ENCODE measurements around the gene HMX2. TPM values are rescaled to one million over a fixed set of nuclear protein-coding genes. Genes with fewer than 3 reads are reported as not detected.
"Not testable (repeated sequence)": the region's sequence is repeated elsewhere in the genome, so short reads cannot be mapped to it uniquely, and the experiment has no call there.

The HMX2 gene
- total and polyA plus RNA-seq, 7 donors, result 0.27 to 0.55 (median 0.36) TPM; not detected in 3

GRCh38 chr10:123165445-123166072 is 17.6 kb downstream of the HMX2 start:
- 81 to 85% methylated on average over 4 of the region's 4 CpGs for WGBS, 2 donors
- TF ChIP-seq POLR2AphosphoS5 (IDR thresholded peaks at IDR 0.05) (no peak), CTCF (IDR thresholded peaks at IDR 0.05) (no peak), POLR2A (IDR thresholded peaks at IDR 0.05) (no peak), EP300 (IDR thresholded peaks at IDR 0.05) (no peak)
- Histone ChIP-seq H3K36me3 (peaks cover 12 to 77% (median 26%) of the 10 kb centered on the region in 4 donors), H3K27me3 (no peaks in the 10 kb centered on the region), H3K27ac (no peak overlapping the region), H3K9me3 (no peaks in the 10 kb centered on the region), H3K4me1 (no peaks in the 10 kb centered on the region), H3K4me3 (no peak overlapping the region)
- intact Hi-C loops (cut with DNase I), result no loop called here
- DNase-seq, result no peak

GRCh38 chr10:123166618-123167017 is 18.7 kb downstream of the HMX2 start:
- peaks cover 12 to 66% (median 22%) of the 10 kb centered on the region in 4 donors for H3K36me3 ChIP-seq
- intact Hi-C loops (cut with DNase I), result no loop called here
- no peak for TF ChIP-seq EP300 (IDR thresholded peaks at IDR 0.05)
- TF ChIP-seq CTCF (IDR thresholded peaks at IDR 0.05), result no peak
- no peak for TF ChIP-seq POLR2AphosphoS5 (IDR thresholded peaks at IDR 0.05)
- no peak for TF ChIP-seq POLR2A (IDR thresholded peaks at IDR 0.05)
- 98 to 99% methylated on average over 2 of the region's 2 CpGs for WGBS, 2 donors
- DNase-seq, result no peak
- no peaks in the 10 kb centered on the region for H3K4me1 ChIP-seq
- no peak overlapping the region for H3K4me3 ChIP-seq
- no peak overlapping the region for H3K27ac ChIP-seq
- no peaks in the 10 kb centered on the region for H3K27me3 ChIP-seq
- H3K9me3 ChIP-seq, result no peaks in the 10 kb centered on the region

GRCh38 chr10:123170961-123171360 is 23.0 kb downstream of the HMX2 start:
- peaks cover 0 to 29% (median 4%) of the 10 kb centered on the region in 4 donors for H3K36me3 ChIP-seq
- no peaks in the 10 kb centered on the region for H3K4me1 ChIP-seq
- TF ChIP-seq EP300 (IDR thresholded peaks at IDR 0.05) (no peak), POLR2AphosphoS5 (IDR thresholded peaks at IDR 0.05) (no peak), POLR2A (IDR thresholded peaks at IDR 0.05) (no peak), CTCF (IDR thresholded peaks at IDR 0.05) (no peak)
- DNase-seq, result no peak
- intact Hi-C loops (cut with DNase I), result no loop called here
- no peaks in the 10 kb centered on the region for H3K9me3 ChIP-seq
- H3K4me3 ChIP-seq, result no peak overlapping the region
- no peak overlapping the region for H3K27ac ChIP-seq
- H3K27me3 ChIP-seq, result no peaks in the 10 kb centered on the region
- WGBS, 2 donors, result 97 to 98% methylated on average over 4 of the region's 4 CpGs

DNA sequence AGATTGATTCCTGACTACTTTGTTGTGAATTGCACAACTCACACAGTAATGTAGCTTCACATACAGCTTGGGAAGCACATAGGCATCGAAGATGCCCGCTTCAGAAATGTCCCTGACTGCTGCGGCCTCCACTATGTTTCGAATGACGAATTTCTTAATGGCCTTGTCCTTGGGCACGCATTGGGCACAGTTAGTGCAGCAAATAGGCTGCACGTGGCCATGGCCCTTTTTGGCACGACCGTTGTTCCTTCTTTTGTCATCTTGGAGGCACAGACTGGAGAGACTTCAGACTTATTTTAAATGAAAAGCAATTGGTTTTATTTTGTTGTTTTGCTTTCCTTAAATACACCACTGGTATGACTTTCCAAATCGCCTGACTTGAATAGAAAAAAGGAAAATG is 23.7 kb downstream of the HMX2 start:
- H3K27ac ChIP-seq; intact Hi-C loops (cut with DNase I); H3K4me1 ChIP-seq; H3K4me3 ChIP-seq; H3K9me3 ChIP-seq; H3K27me3 ChIP-seq; DNase-seq: not testable (repeated sequence)
- WGBS, 2 donors, result 97% methylated on average over 10 of the region's 10 CpGs
- peaks cover 0 to 24% (median 4%) of the 10 kb centered on the region in 4 donors for H3K36me3 ChIP-seq

- WGBS, 2 donors, result 88 to 89% methylated on average over 9 of the region's 9 CpGs
- H3K4me1 ChIP-seq, result no peaks in the 10 kb centered on the region
Observed at GRCh38 chr10:123175389-123176387, 27.8 kb downstream of the HMX2 start.

DNA sequence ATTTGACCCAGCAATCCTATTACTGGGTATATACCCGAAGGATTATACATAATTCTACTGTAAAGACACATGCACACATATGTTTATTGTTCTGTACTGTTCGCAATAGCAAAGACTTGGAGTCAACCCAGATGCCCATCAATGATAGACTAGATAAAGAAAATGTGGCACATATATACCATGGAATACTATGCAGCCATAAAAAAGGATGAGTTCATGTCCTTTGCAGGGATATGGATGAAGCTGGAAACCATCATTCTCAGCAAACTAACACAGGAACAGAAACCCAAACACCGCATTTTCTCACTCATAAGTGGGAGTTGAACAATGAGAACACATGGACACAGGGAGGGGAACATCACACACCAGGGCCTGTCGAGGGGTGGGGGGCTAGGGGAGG is 30.5 kb downstream of the HMX2 start:
- H3K9me3 ChIP-seq; H3K36me3 ChIP-seq; DNase-seq; H3K4me1 ChIP-seq; intact Hi-C loops (cut with DNase I); H3K27ac ChIP-seq; H3K27me3 ChIP-seq; H3K4me3 ChIP-seq: not testable (repeated sequence)
- 96 to 97% methylated on average over 4 of the region's 4 CpGs for WGBS, 2 donors

More at GRCh38 chr10:123175389-123176387, 27.8 kb downstream of the HMX2 start:
- Histone ChIP-seq H3K27ac (no peak overlapping the region), H3K4me3 (no peak overlapping the region), H3K9me3 (no peaks in the 10 kb centered on the region), H3K27me3 (no peaks in the 10 kb centered on the region), H3K36me3 (peaks cover 0 to 8% (median 0%) of the 10 kb centered on the region in 4 donors)
- intact Hi-C loops (cut with DNase I), result no loop called here
- DNase-seq, result peak; percentile 37
- TF ChIP-seq CTCF (IDR thresholded peaks at IDR 0.05) (no peak), POLR2A (IDR thresholded peaks at IDR 0.05) (no peak), POLR2AphosphoS5 (IDR thresholded peaks at IDR 0.05) (no peak), EP300 (IDR thresholded peaks at IDR 0.05) (no peak)
